Activated CD4-positive, alpha-beta T cell treated with anti-CD3 and anti-CD28 coated beads, Interleukin-2, amount 50 U/mL, for 4 hours (primary cell): ENCODE results near the gene MMGT1.

ENCODE experiments used
- DNase-seq, 2 experiments: peaks; one replicate each; pipeline ENCODE4 v3.0.0-alpha.2; 2020

MMGT1 gene

GRCh38 chrX:135973548-135974278, at the start of gene MMGT1:
Gene MMGT1, minus strand, starts transcription at chrX:135973988. Its CDS starts 313 bp downstream, at chrX:135973675.
- DNase-seq = peak; percentile 78 to 81

DNA sequence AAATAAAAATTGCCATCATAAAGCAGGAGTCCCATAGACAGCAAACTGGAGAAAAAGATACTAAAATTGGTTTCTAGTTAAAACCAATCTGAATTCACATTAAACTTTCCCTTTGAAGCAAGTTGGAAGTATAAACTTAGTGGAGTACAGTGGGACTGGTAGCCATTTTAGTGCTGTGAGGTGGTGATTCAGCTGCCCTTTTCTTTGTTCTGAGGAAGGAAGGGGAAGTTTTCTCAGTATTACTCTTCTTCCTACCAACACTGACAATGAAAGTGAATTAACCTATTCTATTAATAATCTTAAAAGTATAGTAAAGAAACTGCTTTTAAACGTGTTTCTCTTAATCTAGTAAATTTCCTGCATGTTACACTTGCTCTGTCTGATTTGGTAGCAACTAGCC, 48.1 kb upstream of the MMGT1 start:
- DNase-seq = no peak

DNA sequence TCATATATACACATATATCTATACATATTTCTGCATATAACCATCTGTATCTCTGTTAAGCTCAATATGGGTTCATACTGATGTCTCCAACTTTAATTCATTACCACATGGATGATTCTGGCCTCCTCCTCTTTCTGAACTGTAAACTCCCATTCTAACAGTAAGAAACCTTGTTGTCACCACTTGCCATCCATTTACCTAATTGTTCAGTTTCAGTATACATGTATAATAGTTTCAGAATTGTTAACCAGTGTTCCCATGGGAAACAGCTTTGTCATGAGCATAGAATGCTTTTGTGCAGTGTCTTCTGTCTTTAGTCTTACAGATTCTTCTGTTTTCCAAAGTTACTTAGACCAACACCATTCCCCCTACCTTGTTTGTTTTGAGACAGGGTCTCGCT, 47.4 kb upstream of the MMGT1 start:
- DNase-seq = no peak

DNA sequence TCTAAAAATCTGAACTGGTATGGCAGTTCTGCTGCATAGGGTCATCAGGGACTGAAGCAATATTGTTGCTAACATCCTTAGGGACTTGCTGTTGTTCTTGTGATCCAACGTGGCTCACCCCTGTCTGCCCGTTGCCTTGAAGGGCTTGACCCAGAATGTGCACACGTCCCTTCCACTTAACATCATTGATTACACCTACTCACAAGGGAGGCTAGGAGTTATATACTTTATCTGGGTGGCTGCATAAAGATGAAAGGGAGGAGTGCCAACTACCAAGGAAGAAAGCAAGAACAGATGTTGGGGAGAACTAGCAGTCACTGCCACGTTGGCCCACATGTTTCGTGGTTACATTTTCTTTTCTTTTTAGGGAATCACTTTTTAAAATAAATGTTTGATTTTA, 45.4 kb upstream of the MMGT1 start:
- no peak for DNase-seq

DNA sequence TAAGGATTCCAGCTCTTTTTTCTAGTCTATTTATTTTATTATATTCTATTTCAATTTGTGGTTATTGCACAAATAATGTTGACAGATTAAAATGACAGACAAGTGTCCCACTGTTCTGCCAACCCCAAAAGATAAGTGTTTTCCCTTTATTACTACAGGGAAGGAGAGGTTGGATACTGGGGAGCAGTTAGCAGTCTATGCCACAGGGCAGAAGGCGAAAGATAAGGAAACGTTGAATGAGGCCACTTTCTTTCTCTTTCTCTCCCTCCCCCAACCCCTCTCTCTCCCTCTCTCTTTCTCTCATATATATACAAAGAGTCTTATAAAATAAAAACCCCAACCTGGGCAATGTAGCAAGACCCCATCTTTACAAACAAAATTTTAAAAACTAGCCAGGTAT, 43.1 kb upstream of the MMGT1 start:
- DNase-seq = no peak

DNA sequence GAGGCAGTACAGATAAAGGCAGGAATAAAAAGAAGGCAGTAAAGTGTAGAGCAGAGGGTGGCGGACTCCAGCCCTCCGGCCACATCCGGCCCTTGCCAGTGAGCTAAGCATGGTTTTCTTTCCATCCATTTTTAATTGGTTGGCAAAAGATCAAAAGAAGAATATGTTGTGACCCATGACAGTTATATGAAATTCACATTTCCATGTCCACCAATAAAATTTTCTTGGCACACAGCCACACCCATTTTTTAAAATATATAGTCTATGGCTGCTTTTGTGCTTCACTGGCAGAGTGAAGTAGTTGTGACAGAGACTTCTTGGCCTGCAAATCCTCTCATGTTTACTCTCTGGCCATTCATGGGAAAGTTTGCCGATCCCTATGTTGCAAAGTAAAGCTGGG, 41.2 kb upstream of the MMGT1 start:
- DNase-seq = no peak

GRCh38 chrX:135988245-135988644, 14.5 kb upstream of the MMGT1 start:
- no peak for DNase-seq

GRCh38 chrX:135985973-135986310, 12.2 kb upstream of the MMGT1 start:
- DNase-seq = no peak

GRCh38 chrX:135985157-135985972, 11.6 kb upstream of the MMGT1 start, which contains the start of gene SLC9A6:
Gene SLC9A6, plus strand, starts transcription at chrX:135985435. Its CDS starts 224 bp downstream, at chrX:135985659.
- peak; percentile 37 to 39 for DNase-seq

- no peak for DNase-seq
These were observed 11.0 kb upstream of the MMGT1 start for GRCh38 chrX:135984791-135985156.

DNA sequence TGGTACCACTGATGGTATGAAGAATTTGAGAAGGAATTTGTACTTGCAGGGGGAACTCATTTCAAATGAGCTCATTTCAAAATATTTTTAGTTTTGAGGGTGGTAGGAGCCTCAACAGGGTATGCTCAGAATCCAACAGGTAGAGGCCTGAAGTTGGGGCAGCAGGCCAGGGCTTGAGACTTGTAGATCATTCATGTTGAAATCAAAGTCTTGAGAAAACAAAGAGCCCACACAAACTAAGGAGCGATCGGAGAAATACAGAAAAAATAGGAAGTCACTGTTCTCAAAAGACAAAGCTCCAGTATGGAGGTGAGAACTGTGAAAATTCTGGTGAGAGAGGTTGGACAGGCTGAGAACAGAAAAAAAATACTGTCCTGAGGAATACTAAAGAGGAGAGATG, 10.5 kb upstream of the MMGT1 start:
- DNase-seq = no peak

GRCh38 chrX:135982860-135983259, 9.1 kb upstream of the MMGT1 start:
- no peak for DNase-seq

DNA sequence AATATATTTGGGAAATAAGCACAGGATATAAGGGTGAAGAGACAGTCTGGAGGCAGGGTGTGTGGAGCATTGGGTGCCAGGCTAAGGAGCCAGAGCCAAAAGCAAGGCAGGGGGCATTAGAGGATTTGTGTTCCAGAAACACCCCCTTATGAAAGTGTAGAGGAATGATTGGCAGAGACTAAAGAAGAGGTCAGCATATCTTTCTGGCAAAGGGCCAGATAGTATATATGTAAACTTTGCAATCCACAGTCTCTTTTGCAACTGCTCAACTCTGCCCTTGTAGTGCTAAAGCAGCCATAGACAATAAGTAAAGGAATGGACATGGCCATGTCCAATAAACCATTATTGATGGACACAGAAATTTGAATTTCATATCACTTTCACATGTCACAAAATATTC, 7.9 kb upstream of the MMGT1 start:
- DNase-seq = no peak

DNA sequence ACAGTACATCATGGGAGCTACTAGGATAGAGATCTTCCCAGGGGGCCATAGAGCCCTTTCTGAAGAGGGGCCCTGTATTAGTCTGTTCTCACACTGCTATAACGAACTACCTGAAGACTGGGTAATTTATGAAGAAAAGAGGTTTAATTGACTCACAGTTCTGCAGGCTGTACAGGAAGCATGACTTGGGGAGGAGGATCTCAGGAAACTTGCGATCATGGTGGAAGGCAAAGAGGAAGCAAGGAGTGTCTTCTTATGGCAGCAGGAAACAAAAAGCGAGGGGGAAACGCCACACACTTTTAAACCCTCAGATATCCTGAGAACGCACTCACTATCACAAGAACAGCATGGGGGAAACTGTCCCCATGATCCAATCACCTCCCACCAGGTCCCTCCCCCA, 7.2 kb upstream of the MMGT1 start:
- DNase-seq = no peak

GRCh38 chrX:135977611-135978010, 3.8 kb upstream of the MMGT1 start:
- DNase-seq = no peak

- DNase-seq = no peak
These were observed 1.6 kb upstream of the MMGT1 start for GRCh38 chrX:135975421-135975820.

GRCh38 chrX:135974279-135974856, 580 bp upstream of the MMGT1 start:
- peak; percentile 69 to 70 for DNase-seq

DNA sequence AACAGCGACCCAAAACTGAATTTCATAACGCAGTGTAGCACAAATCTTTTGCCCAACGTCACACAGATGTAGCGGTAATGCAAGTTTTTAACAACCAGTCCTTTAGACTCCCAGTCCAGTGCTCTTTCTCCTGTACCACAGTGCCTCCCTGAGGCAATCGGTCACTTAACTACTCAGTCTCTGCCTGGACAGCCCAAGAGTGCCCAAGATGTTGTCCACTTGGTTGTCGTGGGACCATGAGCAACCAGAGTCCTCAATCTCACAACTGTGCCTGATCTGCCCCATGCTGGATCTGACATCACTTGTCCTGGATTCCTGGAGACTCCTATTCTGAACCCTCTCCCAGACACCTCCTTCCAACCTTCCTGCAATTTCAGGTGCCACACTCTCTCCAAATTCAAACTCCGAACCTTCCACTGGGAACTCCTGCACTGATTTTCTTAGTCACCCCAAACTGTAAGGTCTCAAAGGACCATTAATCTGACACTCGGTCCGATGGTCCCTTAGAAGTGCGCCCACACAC, 702 bp downstream of the MMGT1 start:
- DNase-seq = no peak

GRCh38 chrX:135951291-135951690, 22.5 kb downstream of the MMGT1 start:
- DNase-seq = no peak

- no peak for DNase-seq
These were observed 29.3 kb downstream of the MMGT1 start for GRCh38 chrX:135944486-135944885.

DNA sequence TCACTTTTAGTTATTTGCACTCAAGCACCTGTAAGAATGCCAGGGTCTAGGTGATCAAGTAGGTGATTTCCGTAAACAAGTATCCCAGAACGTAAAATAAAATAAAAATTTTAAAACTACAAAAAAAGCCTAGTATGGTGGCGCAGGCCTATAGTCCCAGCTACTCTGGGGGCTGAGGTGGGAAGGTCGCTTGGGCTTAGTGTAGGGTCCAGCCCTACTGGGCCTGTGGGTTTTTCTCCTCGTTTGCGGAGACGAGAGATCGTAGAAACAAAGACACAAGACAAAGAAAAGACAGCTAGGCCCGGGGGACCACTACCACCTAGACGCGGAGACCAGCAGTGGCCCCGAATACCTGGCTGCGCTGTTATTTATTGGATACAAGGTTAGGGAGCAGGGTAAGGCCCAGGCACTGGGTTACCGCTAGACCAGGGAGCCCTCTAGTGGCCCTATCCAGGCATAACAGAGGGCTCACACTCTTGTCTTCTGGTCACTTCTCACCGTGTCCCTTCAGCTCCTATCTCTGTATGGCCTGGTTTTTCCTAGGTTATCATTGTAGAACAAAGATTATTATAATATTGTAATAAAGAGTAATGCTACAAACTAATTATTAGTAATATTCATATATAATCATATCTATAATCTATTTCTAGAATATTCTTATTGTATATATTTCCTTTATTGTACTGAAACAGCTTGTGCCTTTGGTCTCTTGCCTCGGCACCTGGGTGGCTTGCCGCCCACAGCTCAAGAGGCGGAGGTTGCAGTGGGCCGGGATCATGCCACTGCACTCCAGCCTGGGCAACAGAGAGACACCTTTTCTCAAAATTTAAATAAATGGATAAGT, 41.9 kb downstream of the MMGT1 start:
- peak; percentile 17 to 19 for DNase-seq

GRCh38 chrX:135927897-135928296, 45.9 kb downstream of the MMGT1 start:
- DNase-seq = no peak

DNA sequence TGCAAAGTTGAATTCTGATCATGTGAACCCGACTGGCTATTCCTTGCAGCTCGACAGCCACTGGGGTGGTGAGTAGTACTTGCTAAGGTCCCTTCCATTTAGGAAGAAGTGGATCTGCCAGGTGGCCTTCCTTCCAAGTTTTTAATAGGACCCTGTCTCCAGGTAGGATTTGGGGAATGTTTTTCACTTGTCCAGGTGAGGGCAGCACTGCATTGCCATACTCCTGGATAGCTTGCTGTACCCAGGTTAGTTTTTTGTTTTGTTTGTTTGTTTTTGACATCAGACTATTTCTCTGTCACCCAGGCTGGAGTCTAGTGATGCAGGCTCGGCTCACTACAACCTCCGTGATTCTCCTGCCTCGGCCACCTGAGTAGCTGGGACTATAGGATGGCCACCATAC, 50.4 kb downstream of the MMGT1 start:
- no peak for DNase-seq
